ENCODE results near the gene RCE1.

The RCE1 gene

GRCh38 chr11:66878474-66878873 is 35.2 kb downstream of the RCE1 start:
- no peak for TF ChIP-seq BHLHE40 (IDR thresholded peaks at IDR 0.05; ENCODE audit: borderline replicate concordance)
- TF ChIP-seq TARDBP (IDR thresholded peaks at IDR 0.05), result no peak
- CTCF ChIA-PET, result no interaction called here
- POLR2A ChIA-PET, result interaction anchor here (1.6 kb wide), 1 partner anchor 22 kb away, joined by 4 read pairs; no protein-coding TSS in a partner anchor
- DNase-seq (ENCODE audit: extremely low spot score), result no peak

GRCh38 chr11:66879000-66879399 is 35.8 kb downstream of the RCE1 start:
- TF ChIP-seq PKNOX1 (IDR thresholded peaks at IDR 0.05) (no peak), L3MBTL2 (conservative IDR thresholded peaks at IDR 0.05) (no peak), CTBP1 (IDR thresholded peaks at IDR 0.05; ENCODE audit: borderline replicate concordance) (no peak), ZNF384 (IDR thresholded peaks at IDR 0.05) (no peak)
- POLR2A ChIA-PET, result interaction anchor here (1.6 kb wide), 1 partner anchor 23 kb away, joined by 4 read pairs; no protein-coding TSS in a partner anchor

GRCh38 chr11:66879583-66879982 is 36.3 kb downstream of the RCE1 start:
- CTCF ChIA-PET, result interaction anchor here (0.6 kb wide), 1 partner anchor 28 kb away, joined by 3 read pairs; no protein-coding TSS in a partner anchor
- TF ChIP-seq HDGF (IDR thresholded peaks at IDR 0.05; ENCODE audit: borderline replicate concordance), result no peak
- no peak for DNase-seq (ENCODE audit: extremely low spot score)
- POLR2A ChIA-PET, result interaction anchor here (1.6 kb wide), 1 partner anchor 24 kb away, joined by 4 read pairs; no protein-coding TSS in a partner anchor

More at GRCh38 chr11:66879000-66879399, 35.8 kb downstream of the RCE1 start:
- CTCF ChIA-PET, result interaction anchor here (0.6 kb wide), 1 partner anchor 27 kb away, joined by 3 read pairs; no protein-coding TSS in a partner anchor
- DNase-seq (ENCODE audit: extremely low spot score), result no peak

- no peak for DNase-seq (ENCODE audit: extremely low spot score)
- POLR2A ChIA-PET, result interaction anchor here (5.1 kb wide), 1 partner anchor 37 kb away, joined by 29 read pairs; the partner anchor contains the start of gene RCE1
- CTCF ChIA-PET, result no interaction called here
- TF ChIP-seq FOXK2 (IDR thresholded peaks at IDR 0.05), result no peak
- TF ChIP-seq CTBP1 (IDR thresholded peaks at IDR 0.05; ENCODE audit: borderline replicate concordance), result no peak
- TF ChIP-seq PKNOX1 (IDR thresholded peaks at IDR 0.05), result no peak
- no peak for TF ChIP-seq SP1 (IDR thresholded peaks at IDR 0.05)
- no peak for TF ChIP-seq NFRKB (IDR thresholded peaks at IDR 0.05)
- no peak for TF ChIP-seq ELF4 (IDR thresholded peaks at IDR 0.05)
- no peak for TF ChIP-seq SUZ12 (IDR thresholded peaks at IDR 0.05)
- TF ChIP-seq ARNT (IDR thresholded peaks at IDR 0.05), result no peak
- TF ChIP-seq HDGF (IDR thresholded peaks at IDR 0.05; ENCODE audit: borderline replicate concordance), result no peak
- no peak for TF ChIP-seq FOXM1 (IDR thresholded peaks at IDR 0.05; ENCODE audit: borderline replicate concordance)
- TF ChIP-seq TARDBP (IDR thresholded peaks at IDR 0.05), result no peak
- no peak for TF ChIP-seq LEF1 (IDR thresholded peaks at IDR 0.05; ENCODE audit: borderline replicate concordance)
- no peak for TF ChIP-seq BHLHE40 (IDR thresholded peaks at IDR 0.05; ENCODE audit: borderline replicate concordance)
- no peak for TF ChIP-seq L3MBTL2 (conservative IDR thresholded peaks at IDR 0.05)
- no peak for TF ChIP-seq ZNF384 (IDR thresholded peaks at IDR 0.05)
- TF ChIP-seq FOXA1 (IDR thresholded peaks at IDR 0.05), result no peak
These were observed 36.8 kb downstream of the RCE1 start for GRCh38 chr11:66879999-66880398.

- DNase-seq (ENCODE audit: extremely low spot score), result no peak
- CTCF ChIA-PET, result interaction anchor here (1.0 kb wide), 1 partner anchor 29 kb away, joined by 4 read pairs; no protein-coding TSS in a partner anchor
- TF ChIP-seq FOXK2 (IDR thresholded peaks at IDR 0.05) (no peak), TARDBP (IDR thresholded peaks at IDR 0.05) (no peak)
- POLR2A ChIA-PET, result interaction anchor here (2.5 to 5.1 kb wide), 2 partner anchors 25 to 38 kb away, joined by 8 to 29 read pairs; partner anchors contain the start of gene RCE1
These were observed 37.5 kb downstream of the RCE1 start for GRCh38 chr11:66880496-66881450.

GRCh38 chr11:66881451-66881835 is 38.2 kb downstream of the RCE1 start:
- no peak for DNase-seq (ENCODE audit: extremely low spot score)
- ChIA-PET POLR2A (interaction anchor here (2.5 to 5.1 kb wide), 2 partner anchors 25 to 39 kb away, joined by 8 to 29 read pairs; partner anchors contain the start of gene RCE1), CTCF (interaction anchor here (0.8 to 1.0 kb wide), 2 partner anchors 8 to 29 kb away, joined by 3 to 4 read pairs; no protein-coding TSS in a partner anchor)
- TF ChIP-seq LEF1 (IDR thresholded peaks at IDR 0.05; ENCODE audit: borderline replicate concordance), result no peak
- no peak for TF ChIP-seq ZNF384 (IDR thresholded peaks at IDR 0.05)
- no peak for TF ChIP-seq SP1 (IDR thresholded peaks at IDR 0.05)
- no peak for TF ChIP-seq NFRKB (IDR thresholded peaks at IDR 0.05)
- TF ChIP-seq FOXK2 (IDR thresholded peaks at IDR 0.05), result no peak
- TF ChIP-seq L3MBTL2 (conservative IDR thresholded peaks at IDR 0.05), result no peak
- no peak for TF ChIP-seq CTBP1 (IDR thresholded peaks at IDR 0.05; ENCODE audit: borderline replicate concordance)
- no peak for TF ChIP-seq BHLHE40 (IDR thresholded peaks at IDR 0.05; ENCODE audit: borderline replicate concordance)
- TF ChIP-seq FOXM1 (IDR thresholded peaks at IDR 0.05; ENCODE audit: borderline replicate concordance), result no peak
- TF ChIP-seq TARDBP (IDR thresholded peaks at IDR 0.05), result no peak
- TF ChIP-seq ARNT (IDR thresholded peaks at IDR 0.05), result no peak
- TF ChIP-seq SUZ12 (IDR thresholded peaks at IDR 0.05), result no peak
- TF ChIP-seq FOXA1 (IDR thresholded peaks at IDR 0.05), result no peak
- TF ChIP-seq ELF4 (IDR thresholded peaks at IDR 0.05), result no peak
- TF ChIP-seq PKNOX1 (IDR thresholded peaks at IDR 0.05), result no peak

Measured in HEK293T (cell line).